ENCODE measurements around the gene TMEM178A. TPM values are rescaled to one million over a fixed set of nuclear protein-coding genes. Genes with fewer than 3 reads are reported as not detected.

Gene TMEM178A
- total RNA-seq, 2 donors from 2014 or later, result 0.49 to 1.0 TPM

DNA sequence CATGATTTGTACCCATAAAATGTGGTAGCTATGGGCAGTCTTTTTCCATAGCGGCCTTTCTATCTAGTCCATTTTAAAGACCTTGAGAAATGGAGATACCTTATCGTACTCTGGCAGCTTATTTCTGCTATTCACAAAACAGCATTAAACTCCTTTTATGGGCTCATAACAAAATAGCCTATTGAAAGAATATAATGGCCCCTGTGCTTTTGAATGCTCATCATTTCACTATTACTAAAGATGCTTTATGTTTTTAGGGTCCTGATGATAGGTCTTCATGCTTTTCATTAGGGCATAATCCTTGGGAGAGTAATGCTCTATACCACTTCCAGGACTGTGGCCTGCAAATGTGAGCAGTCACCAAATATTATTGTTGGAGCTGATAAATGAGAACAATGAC lies 7.3 kb upstream of the TMEM178A start:
- TF ChIP-seq, protein P1, sequence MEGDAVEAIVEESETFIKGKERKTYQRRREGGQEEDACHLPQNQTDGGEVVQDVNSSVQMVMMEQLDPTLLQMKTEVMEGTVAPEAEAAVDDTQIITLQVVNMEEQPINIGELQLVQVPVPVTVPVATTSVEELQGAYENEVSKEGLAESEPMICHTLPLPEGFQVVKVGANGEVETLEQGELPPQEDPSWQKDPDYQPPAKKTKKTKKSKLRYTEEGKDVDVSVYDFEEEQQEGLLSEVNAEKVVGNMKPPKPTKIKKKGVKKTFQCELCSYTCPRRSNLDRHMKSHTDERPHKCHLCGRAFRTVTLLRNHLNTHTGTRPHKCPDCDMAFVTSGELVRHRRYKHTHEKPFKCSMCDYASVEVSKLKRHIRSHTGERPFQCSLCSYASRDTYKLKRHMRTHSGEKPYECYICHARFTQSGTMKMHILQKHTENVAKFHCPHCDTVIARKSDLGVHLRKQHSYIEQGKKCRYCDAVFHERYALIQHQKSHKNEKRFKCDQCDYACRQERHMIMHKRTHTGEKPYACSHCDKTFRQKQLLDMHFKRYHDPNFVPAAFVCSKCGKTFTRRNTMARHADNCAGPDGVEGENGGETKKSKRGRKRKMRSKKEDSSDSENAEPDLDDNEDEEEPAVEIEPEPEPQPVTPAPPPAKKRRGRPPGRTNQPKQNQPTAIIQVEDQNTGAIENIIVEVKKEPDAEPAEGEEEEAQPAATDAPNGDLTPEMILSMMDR (IDR thresholded peaks at IDR 0.05), result no peak
- Histone ChIP-seq H3K36me3 (no peaks in the 10 kb centered on the region), H3K4me1 (no peaks in the 10 kb centered on the region), H3K27ac (no peak overlapping the region), H3K27me3 (no peaks in the 10 kb centered on the region), H3K4me3 (no peak overlapping the region), H3K9me3 (no peaks in the 10 kb centered on the region), H3K9ac (ENCODE audit: low read depth in 2 of 2, low read length in 2 of 2) (no peak overlapping the region)
- DNase-seq, result no peak
- intact Hi-C loops (cut with DNase I), result no loop called here

DNA sequence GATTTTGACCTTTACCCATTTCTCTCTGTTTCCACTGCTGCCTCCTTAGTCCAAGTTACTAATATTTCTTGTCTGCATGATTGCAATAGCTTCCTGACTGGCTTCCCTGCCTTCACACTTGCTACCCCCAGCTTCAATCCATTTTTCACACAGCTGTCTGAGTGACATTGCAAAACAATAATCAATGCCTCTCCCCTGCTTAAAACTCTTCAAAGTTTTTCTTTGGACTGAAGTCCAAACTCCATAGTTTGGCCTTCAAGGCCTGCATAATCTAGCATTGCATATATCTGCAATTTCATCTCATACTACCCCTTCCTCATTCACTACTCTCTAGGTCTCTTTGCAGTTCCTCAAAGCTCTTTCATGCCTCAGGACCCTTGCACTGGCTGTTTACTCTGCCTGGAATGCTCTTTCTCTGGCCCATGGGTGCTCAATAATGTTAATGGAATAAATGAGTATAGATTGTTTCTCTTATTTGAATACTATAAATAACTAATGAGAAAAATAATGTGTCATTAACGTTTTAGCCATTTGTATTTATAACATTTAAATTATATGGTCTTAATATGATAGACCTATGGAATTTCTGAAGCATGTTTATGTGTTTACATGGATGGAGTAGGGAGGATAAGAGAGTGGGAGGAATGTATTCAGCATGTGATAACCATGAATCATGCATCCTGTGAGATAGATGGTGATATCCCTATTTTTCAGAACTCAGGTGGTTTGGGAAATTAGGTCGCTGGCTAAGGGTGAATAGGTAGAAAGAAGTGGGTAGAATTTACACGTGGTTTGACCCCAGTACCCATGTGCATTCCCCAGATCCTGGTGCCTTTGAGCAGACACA lies 5.7 kb upstream of the TMEM178A start:
- H3K4me3 ChIP-seq, result no peak overlapping the region
- H3K27me3 ChIP-seq, result peaks cover 7% of the 10 kb centered on the region
- no peak overlapping the region for H3K27ac ChIP-seq
- no peak for DNase-seq
- no peaks in the 10 kb centered on the region for H3K9me3 ChIP-seq
- H3K9ac ChIP-seq (ENCODE audit: low read depth in 2 of 2, low read length in 2 of 2), result no peak overlapping the region
- intact Hi-C loops (cut with DNase I), result no loop called here
- TF ChIP-seq, protein P1 (IDR thresholded peaks at IDR 0.05), result no peak
- no peaks in the 10 kb centered on the region for H3K4me1 ChIP-seq
- no peaks in the 10 kb centered on the region for H3K36me3 ChIP-seq

DNA sequence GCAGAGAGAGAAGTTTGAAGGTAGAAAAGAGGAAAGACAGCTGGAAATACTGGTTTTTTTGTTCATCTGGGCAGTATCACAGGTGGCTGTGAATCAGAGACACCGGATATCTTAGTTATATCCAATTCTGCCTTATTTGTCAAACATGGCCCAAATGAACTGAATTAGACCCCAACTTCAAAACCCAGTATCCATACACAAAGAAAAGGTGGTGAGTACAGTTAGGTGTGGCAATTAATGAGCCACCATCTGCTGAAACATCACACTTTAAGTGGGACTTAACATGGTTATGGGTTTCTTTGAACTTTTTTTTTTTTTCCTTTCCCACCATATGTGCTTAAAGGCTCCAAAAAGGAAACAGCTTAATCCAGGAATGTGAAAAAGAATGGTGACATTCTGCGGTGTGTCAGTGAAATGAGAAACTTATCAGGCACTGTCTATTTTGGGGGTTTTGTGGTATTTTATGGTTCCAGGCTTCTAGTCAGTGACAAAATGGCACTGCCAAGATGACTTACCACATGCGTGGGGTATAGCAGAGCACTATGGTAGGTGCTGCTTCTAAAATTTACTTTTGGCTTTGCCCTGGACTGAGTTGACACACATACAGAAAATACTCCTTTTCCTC lies 5.0 kb upstream of the TMEM178A start:
- no peak for DNase-seq
- no peaks in the 10 kb centered on the region for H3K4me1 ChIP-seq
- TF ChIP-seq, protein P1 (IDR thresholded peaks at IDR 0.05), result no peak
- H3K36me3 ChIP-seq, result no peaks in the 10 kb centered on the region
- H3K9ac ChIP-seq (ENCODE audit: low read depth in 2 of 2, low read length in 2 of 2), result no peak overlapping the region
- intact Hi-C loops (cut with DNase I), result no loop called here
- no peak overlapping the region for H3K4me3 ChIP-seq
- H3K9me3 ChIP-seq, result no peaks in the 10 kb centered on the region
- peaks cover 12% of the 10 kb centered on the region for H3K27me3 ChIP-seq
- no peak overlapping the region for H3K27ac ChIP-seq

DNA sequence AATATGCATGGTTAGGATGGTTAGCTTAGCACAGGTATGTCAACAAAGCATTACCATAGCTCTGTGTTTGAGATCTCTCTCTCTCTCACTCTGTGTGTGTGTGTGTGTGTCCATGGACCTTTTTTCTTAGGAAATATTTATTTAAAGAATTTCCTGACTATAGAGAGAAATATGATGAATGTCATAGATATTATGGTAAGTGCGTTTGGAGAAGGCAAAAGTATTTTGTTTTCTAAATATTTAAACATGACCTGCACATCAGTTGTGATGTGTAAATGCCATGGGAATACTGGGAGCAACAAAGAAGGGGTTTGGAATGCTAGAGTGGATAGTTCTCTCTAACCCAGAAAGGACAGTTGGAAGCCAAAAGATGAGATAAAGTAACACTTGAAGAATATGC lies 3.9 kb upstream of the TMEM178A start:
- Histone ChIP-seq H3K4me1 (no peaks in the 10 kb centered on the region), H3K4me3 (no peak overlapping the region), H3K27me3 (peaks cover 22% of the 10 kb centered on the region), H3K9ac (ENCODE audit: low read depth in 2 of 2, low read length in 2 of 2) (no peak overlapping the region), H3K27ac (no peak overlapping the region), H3K9me3 (no peaks in the 10 kb centered on the region), H3K36me3 (no peaks in the 10 kb centered on the region)
- intact Hi-C loops (cut with DNase I), result no loop called here
- TF ChIP-seq, protein P1 (IDR thresholded peaks at IDR 0.05), result no peak
- DNase-seq, result no peak

DNA sequence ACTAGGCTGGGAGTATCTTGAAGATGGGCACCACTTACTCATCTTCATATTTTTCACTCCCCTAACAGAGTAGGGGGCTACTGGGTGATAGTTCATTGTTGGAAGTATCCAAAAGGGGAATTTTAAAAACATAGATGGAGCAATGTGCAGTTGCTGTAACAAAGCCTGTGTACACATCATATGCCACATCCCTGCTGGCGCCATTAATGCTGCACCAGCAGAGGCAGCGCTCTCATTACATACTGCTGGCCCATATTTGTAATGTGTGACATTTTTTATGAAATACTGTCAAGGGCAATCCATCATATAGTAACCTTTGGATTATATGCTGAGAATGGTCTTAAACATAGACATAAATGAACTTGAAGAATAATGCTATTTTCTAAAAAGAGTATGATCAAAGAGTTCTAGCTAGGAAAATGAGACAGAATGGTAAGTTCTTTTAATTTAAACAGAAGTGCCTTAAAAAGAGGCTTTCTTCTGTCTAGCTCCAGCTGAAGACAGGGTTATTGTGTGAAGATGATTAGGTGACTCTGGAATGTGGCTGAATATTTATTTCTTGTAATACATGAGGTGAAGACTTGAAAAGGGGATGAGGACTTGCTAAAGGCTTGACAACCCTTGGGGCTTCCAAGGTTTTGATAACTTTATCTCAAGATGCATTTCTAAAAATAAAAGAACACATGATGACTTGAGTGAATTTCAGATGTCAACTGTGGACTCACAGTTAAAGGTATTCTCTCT lies 2.4 kb upstream of the TMEM178A start:
- Histone ChIP-seq H3K27me3 (peaks cover 36% of the 10 kb centered on the region), H3K9me3 (no peaks in the 10 kb centered on the region), H3K27ac (no peak overlapping the region), H3K9ac (ENCODE audit: low read depth in 2 of 2, low read length in 2 of 2) (no peak overlapping the region), H3K4me3 (no peak overlapping the region), H3K4me1 (no peaks in the 10 kb centered on the region), H3K36me3 (no peaks in the 10 kb centered on the region)
- TF ChIP-seq, protein P1 (IDR thresholded peaks at IDR 0.05), result no peak
- no peak for DNase-seq
- intact Hi-C loops (cut with DNase I), result no loop called here
